Adrenal gland (tissue), 19 donors: ENCODE measurements around the gene FCN3. TPM values are rescaled to one million over a fixed set of nuclear protein-coding genes. Genes with fewer than 3 reads are reported as not detected.

ENCODE experiments used
- DNase-seq, 7 donors: peaks; one replicate each; pipeline ENCODE4 v3.0.0-alpha.2; 2019 to 2020
- H3K27ac ChIP-seq, 5 donors: fragments of 200-600 bp; sonication (generic) in 4 of 5; 1 replicate in 3 of 5; 2 replicates in 2 of 5; pipeline versions ENCODE4 v1.5.1 to v1.8.0; 2016 to 2020; ENCODE audit warnings: mild to moderate bottlenecking in 1 of 5
- H3K27me3 ChIP-seq: fragments of 200-600 bp; 2 replicates; pipeline ENCODE4 v1.8.0; 2021
- H3K36me3 ChIP-seq, 2 donors: fragments of 200-600 bp; replicated peaks in 1 of 2; 1 replicate in 1 of 2; 2 replicates in 1 of 2; pipeline versions ENCODE4 v1.5.1 to v1.8.0; 2018 to 2022
- H3K4me1 ChIP-seq, 2 donors: fragments of 200-600 bp; replicated peaks in 1 of 2; 1 replicate in 1 of 2; 2 replicates in 1 of 2; pipeline versions ENCODE4 v1.5.1 to v1.8.0; 2018 to 2021
- H3K4me3 ChIP-seq, 4 donors: fragments of 200-600 bp; sonication (generic) in 3 of 4; one replicate each; pipeline ENCODE4 v1.5.1; 2016 to 2018
- H3K9me3 ChIP-seq, 3 donors: fragments of 200-600 bp; sonication (generic) in 1 of 3; replicated peaks in 1 of 3; 1 replicate in 2 of 3; 2 replicates in 1 of 3; pipeline versions ENCODE4 v1.5.1 to v1.8.0; 2016 to 2021
- POLR2A ChIP-seq, 2 donors: fragments of 450-650 bp; IDR thresholded peaks; one replicate each; pipeline ENCODE4 v1.6.1; 2017; ENCODE audit warnings: antibody characterized with exemption in 2 of 2, mild to moderate bottlenecking in 2 of 2, moderate library complexity in 1 of 2
- WGBS, 4 donors: extraction: QIAGEN DNeasy Blood & Tissue Kit in 2 of 4; methylation state at CpG; one replicate each; pipeline versions ENCODE4 v1.1.5 to v1.1.7; 2013 to 2017; 5-methylcytosine and 5-hydroxymethylcytosine counted together
- intact Hi-C, 2 donors: fragments of 100-400 bp; cut with DNase I; formaldehyde crosslinking; loops; one replicate each; pipeline versions ENCODE4 v1.14.1 to v1.15.0; 2022 to 2023
- long read RNA-seq, 10 donors: library from polyadenylated mRNA in 3 of 10; unstranded in 2 of 10; stranded (forward) in 1 of 10; transcript quantifications; one replicate each; pipeline ENCODE4 v2.0.0 and lab custom pipeline, GENCODE V29; 2021 to 2026
- polyA plus RNA-seq, 3 donors: library from polyadenylated mRNA; stranded (reverse); fragments of 200-250 nt in 2 of 3; fragments of 350-450 nt in 1 of 3; fragmentation: Illumina TruSeq in 1 of 3; extraction: RNeasy Lipid Tissue Mini Kit (QIAGEN cat#74804) in 1 of 3; gene quantifications; one replicate each; pipeline ENCODE4 v1.2.3, GENCODE V29; 2013 to 2014
- total RNA-seq, 9 donors: library from RNA; depleted of rRNA in 4 of 9; stranded (reverse); fragments of >200 nt in 4 of 9; fragments of 120-200 nt in 1 of 9; fragmentation: NEBNext Ultra II Directional in 1 of 9; extraction: Animal tissue kit (Norgen Biotek cat#: 25700) in 1 of 9; gene quantifications; one replicate each; pipeline versions ENCODE4 v1.1.0 to v1.2.4, GENCODE V29; 2013 to 2023
- TF ChIP-seq, protein P1 (sequence below), 6 experiments: fragments of 450-650 bp in 4 of 6; fragments of 200-600 bp in 2 of 6; sonication (generic) in 1 of 6; IDR thresholded peaks; 1 replicate in 5 of 6; 2 replicates in 1 of 6; pipeline versions ENCODE4 v1.5.1 to v1.8.0; 2016 to 2021; ENCODE audit warnings: antibody characterized with exemption in 6 of 6, mild to moderate bottlenecking in 2 of 6, moderate library complexity in 1 of 6
- donor health status: healthy with polysubstance abuse.
- donor health status: Bipolar disorder and iron deficiency.
- donor health status: DM: yes; HTN: yes; CAD: no.
- donor health status: DM: no; HTN: no; CAD: no.
- donor health status: DM: no; HTN: no; CAD: no.
- donor health status: DM: yes; HTN: yes; CAD: no.

Gene FCN3
- 10 to 100 TPM in 8 of 9 donors, 1 to 10 TPM in 1; 6.3 to 83.3 (median 40.8) TPM for total RNA-seq
- polyA plus RNA-seq, result 10 to 100 TPM; 17.0 to 72.8 (median 23.2) TPM
- long read RNA-seq, donor 1, partial matches to known transcripts, result 0 of 2 reads
- long read RNA-seq, donor 1, other reads (novel, unspliced or antisense), result 0 of 2 reads
- long read RNA-seq, donor 2, partial matches to known transcripts, result 0 of 3 reads
- long read RNA-seq, donor 2, other reads (novel, unspliced or antisense), result 0 of 3 reads
- long read RNA-seq, donor 3, partial matches to known transcripts, result 0 of 4 reads
- long read RNA-seq, donor 3, other reads (novel, unspliced or antisense), result 0 of 4 reads
- long read RNA-seq, donor 4, transcript FCN3-201 (8 exons, 1,030 nt), result major isoform, 74 of 95 reads
- long read RNA-seq, donor 4, transcript FCN3-202 (7 exons, 997 nt), result minor isoform, 7 of 95 reads
- long read RNA-seq, donor 4, partial matches to known transcripts, result 6 of 95 reads
- long read RNA-seq, donor 4, other reads (novel, unspliced or antisense), result 8 of 95 reads
- long read RNA-seq, donor 5, transcript FCN3-202 (7 exons, 997 nt), result minor isoform, 20 of 138 reads
- long read RNA-seq, donor 5, transcript FCN3-201 (8 exons, 1,030 nt), result major isoform, 96 of 138 reads
- long read RNA-seq, donor 5, partial matches to known transcripts, result 9 of 138 reads
- long read RNA-seq, donor 5, other reads (novel, unspliced or antisense), result 11 of 138 reads
- long read RNA-seq, donor 6, transcript FCN3-201 (8 exons, 1,030 nt), result major isoform, 16 of 20 reads
- long read RNA-seq, donor 6, partial matches to known transcripts, result 1 of 20 reads
- long read RNA-seq, donor 6, other reads (novel, unspliced or antisense), result 2 of 20 reads
- long read RNA-seq, donor 7, partial matches to known transcripts, result 0 of 2 reads
- long read RNA-seq, donor 7, other reads (novel, unspliced or antisense), result 0 of 2 reads
- long read RNA-seq, donor 8, partial matches to known transcripts, result 0 of 4 reads
- long read RNA-seq, donor 8, other reads (novel, unspliced or antisense), result 0 of 4 reads
- long read RNA-seq, donor 9, partial matches to known transcripts, result 0 of 1 reads
- long read RNA-seq, donor 9, other reads (novel, unspliced or antisense), result 0 of 1 reads
- long read RNA-seq, donor 10, partial matches to known transcripts, result 0 of 3 reads
- long read RNA-seq, donor 10, other reads (novel, unspliced or antisense), result 0 of 3 reads

DNA sequence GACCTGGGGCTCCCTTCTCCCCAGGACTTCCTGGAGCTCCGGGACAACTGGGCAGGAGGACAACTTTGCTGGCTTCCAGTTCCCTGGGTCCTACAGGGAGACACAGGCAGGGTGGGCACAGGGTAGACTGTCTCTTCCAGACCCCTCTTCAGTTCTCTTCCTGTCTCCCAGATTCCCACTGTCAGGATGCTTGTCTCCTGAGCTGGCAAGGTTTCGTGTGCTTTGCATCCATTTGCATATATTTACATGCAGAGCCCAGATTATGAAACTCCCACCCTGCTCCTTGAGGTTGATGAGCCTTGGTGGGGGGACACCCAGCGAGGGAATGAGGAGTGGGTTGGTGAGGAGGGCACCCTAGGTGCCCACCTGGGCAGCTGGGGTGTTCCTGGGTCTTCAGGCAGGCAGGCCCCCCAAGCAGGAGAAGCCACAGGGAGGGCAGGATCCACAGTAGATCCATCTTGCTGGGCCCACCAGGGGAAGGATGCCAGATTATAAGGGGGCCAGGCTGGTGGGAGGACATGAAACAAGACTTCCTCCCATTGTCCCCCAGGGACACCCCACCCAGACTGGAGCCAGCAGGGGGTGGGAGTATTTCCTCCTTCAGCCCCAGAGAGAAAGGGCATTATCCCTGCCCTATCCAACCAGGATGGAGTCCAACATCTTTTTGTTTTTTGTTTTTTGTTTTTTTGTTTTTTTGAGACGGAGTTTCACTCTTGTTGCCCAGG is at the start of gene FCN3:
Gene FCN3 (minus strand): TSS at position 463 of the 725 bp plus-strand sequence. CDS start 6 bp downstream, at position 457.
- H3K27me3 ChIP-seq, result no peaks in the 10 kb centered on the region
- intact Hi-C loops, result no loop called here
- TF ChIP-seq, protein P1, sequence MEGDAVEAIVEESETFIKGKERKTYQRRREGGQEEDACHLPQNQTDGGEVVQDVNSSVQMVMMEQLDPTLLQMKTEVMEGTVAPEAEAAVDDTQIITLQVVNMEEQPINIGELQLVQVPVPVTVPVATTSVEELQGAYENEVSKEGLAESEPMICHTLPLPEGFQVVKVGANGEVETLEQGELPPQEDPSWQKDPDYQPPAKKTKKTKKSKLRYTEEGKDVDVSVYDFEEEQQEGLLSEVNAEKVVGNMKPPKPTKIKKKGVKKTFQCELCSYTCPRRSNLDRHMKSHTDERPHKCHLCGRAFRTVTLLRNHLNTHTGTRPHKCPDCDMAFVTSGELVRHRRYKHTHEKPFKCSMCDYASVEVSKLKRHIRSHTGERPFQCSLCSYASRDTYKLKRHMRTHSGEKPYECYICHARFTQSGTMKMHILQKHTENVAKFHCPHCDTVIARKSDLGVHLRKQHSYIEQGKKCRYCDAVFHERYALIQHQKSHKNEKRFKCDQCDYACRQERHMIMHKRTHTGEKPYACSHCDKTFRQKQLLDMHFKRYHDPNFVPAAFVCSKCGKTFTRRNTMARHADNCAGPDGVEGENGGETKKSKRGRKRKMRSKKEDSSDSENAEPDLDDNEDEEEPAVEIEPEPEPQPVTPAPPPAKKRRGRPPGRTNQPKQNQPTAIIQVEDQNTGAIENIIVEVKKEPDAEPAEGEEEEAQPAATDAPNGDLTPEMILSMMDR (IDR thresholded peaks at IDR 0.05), result no peak
- no peak for TF ChIP-seq POLR2A (IDR thresholded peaks at IDR 0.05)
- no peaks in the 10 kb centered on the region for H3K9me3 ChIP-seq
- no peaks in the 10 kb centered on the region for H3K36me3 ChIP-seq
- WGBS, 4 donors, result 67 to 81% (median 76%) methylated on average over 3 to 4 of the region's 4 CpGs
- H3K4me1 ChIP-seq, result no peaks in the 10 kb centered on the region
- peak within 1 kb of the TSS in 1 of 5 donors; percentile 16 for H3K27ac ChIP-seq
- DNase-seq, result no peak
- no peak within 1 kb of the TSS for H3K4me3 ChIP-seq

DNA sequence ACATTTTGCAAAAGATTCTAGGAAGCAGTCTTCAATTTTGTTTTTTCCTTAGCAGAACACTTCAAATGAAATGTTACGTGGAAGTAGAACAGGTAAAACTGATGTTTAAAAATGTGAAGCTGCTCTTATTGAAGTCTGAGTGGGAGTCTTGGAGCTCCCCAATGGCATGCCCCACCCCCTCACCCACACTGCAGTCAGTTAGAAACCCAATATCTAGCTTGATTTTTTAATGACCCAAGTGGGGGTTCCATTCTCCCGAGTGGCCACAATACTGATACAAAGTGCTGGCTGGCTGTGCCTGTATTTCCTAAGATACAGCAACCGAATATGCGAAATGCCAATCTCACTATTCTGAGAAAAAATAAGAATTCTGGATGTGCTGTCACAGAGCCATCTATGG is 49.1 kb upstream of the FCN3 start:
- Histone ChIP-seq H3K4me1 (peaks cover 18 to 49% of the 10 kb centered on the region in 2 donors), H3K27me3 (no peaks in the 10 kb centered on the region), H3K4me3 (no peak overlapping the region), H3K9me3 (no peaks in the 10 kb centered on the region), H3K27ac (no peak overlapping the region), H3K36me3 (peaks cover 0 to 9% of the 10 kb centered on the region in 2 donors)
- DNase-seq, result peak in 1 of 7 donors; percentile 36
- 67 to 82% (median 74%) methylated on average over 4 of the region's 4 CpGs for WGBS, 4 donors
- intact Hi-C loops, result loop anchor here in 1 of 2 donors (10.0 kb wide), 1 partner anchor 51 kb away; no protein-coding TSS in a partner anchor
- no peak for TF ChIP-seq POLR2A (IDR thresholded peaks at IDR 0.05)
- TF ChIP-seq, protein P1 (IDR thresholded peaks at IDR 0.05), result no peak

DNA sequence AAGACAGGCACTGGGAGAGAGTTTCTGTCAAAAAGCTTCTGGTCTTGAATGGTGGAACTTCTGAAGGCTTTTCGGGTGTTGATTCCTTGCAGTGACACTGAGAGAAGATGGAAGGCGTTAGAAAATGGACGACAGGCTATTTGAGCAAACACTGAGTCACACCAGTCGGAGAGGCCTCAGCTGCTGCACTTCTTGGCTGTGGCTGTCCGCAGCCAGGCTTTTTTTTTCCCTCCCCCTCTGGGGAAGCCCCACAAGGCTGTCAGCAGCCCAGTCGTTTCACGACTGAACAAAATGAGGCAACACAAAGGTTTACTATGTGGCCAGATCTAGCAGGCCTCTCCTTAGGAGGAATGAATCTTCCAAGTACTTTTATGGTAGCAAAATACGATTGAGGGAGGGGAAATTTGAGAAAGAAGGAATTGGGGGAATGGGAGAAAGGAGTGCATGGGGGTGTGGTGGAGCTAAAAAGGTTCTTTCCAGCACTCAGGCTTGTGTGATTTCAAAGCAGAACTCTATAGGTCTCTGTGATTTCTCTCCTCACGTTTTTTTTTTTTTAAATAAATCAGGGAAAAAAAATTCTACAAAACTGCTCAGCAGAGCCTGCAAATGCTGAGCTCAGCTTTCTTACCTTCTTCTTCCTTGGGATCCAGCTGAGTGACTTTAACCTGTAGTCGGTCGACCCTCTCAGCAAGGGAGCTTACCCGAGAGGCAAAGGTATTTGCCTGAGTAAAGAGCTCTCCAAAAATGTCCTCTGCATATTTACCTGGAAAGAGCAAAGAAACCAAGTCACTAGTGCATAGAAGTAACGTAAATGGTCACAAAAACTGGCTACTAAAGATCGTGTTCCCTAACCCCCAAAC is 43.9 kb upstream of the FCN3 start:
- Histone ChIP-seq H3K27me3 (no peaks in the 10 kb centered on the region), H3K9me3 (no peaks in the 10 kb centered on the region), H3K36me3 (peaks cover 0 to 48% of the 10 kb centered on the region in 2 donors), H3K4me1 (peaks cover 23 to 41% of the 10 kb centered on the region in 2 donors), H3K4me3 (no peak overlapping the region), H3K27ac (peak overlapping the region in 4 of 5 donors; percentile 36 to 78 (median 70))
- DNase-seq, result peak; percentile 75 to 91 (median 89)
- WGBS, 4 donors, result 36 to 46% (median 40%) methylated on average over 14 of the region's 14 CpGs
- intact Hi-C loops, result no loop called here
- TF ChIP-seq POLR2A (IDR thresholded peaks at IDR 0.05), result peak in 1 of 2 donors; percentile 26
- TF ChIP-seq, protein P1 (IDR thresholded peaks at IDR 0.05), result no peak
